K562 (cell line): ENCODE results near the gene TMPRSS9. TPM values are rescaled to one million over a fixed set of nuclear protein-coding genes. Genes with fewer than 3 reads are reported as not detected.
A peak's percentile ranks its signal among the peaks of the same experiment; 100 is the strongest.

ENCODE experiments used
- ATAC-seq: fragments of 200-7000 bp; cut with Tn5 transposase; 3 replicates; pipeline ENCODE4 v1.9.1; 2020; ENCODE audit warnings: moderate library complexity
- BruUV-seq: library from RNA; stranded (reverse); fragments of 400-500 nt; replicated peaks from 2 replicates; lab custom pipeline; 2021; lab: Mats Ljungman, UMichigan
- CTCF ChIA-PET: fragments of 300-600 bp; formaldehyde crosslinking; extraction: SDS; loops from one replicate; lab custom pipeline; 2021; ENCODE audit warnings: low intra/inter-chr PET ratio; lab: Yijun Ruan, JAX
- POLR2A ChIA-PET: fragments of 300-600, 350-650 bp; sonication (Branson Sonifier 250); formaldehyde crosslinking; extraction: SDS; loops from one replicate; lab custom pipeline; 2021; ENCODE audit warnings: antibody characterized with exemption, inconsistent platforms; lab: Yijun Ruan, JAX
- DNase-seq, 4 experiments: peaks; one replicate each; pipeline versions ENCODE4 v3.0.0 to v3.0.0-alpha.2; 2011 to 2018; ENCODE audit warnings: low spot score in 3 of 4, mixed read lengths in 3 of 4; ENCODE audit errors: extremely low read depth in 1 of 4
- FAIRE-seq: peaks from 2 replicates; lab custom pipeline; 2011; peaks lifted over from hg19 to GRCh38; lab: Jason Lieb, UNC
- H2AFZ ChIP-seq: 2 replicates; pipeline ENCODE4 v1.6.0; 2011; ENCODE audit warnings: low read depth, low read length, control low read depth, inconsistent platforms
- H3K27ac ChIP-seq: fragments of 200-600 bp; 3 replicates; pipeline ENCODE4 v1.8.0; 2011; ENCODE audit warnings: low read depth, mild to moderate bottlenecking, control low read depth, inconsistent platforms, low read length, moderate library complexity, mixed read lengths; ENCODE audit errors: extremely low read depth
- H3K27me3 ChIP-seq, 2 experiments: fragments of 300-600 bp in 1 of 2; 2 replicates in 1 of 2; 3 replicates in 1 of 2; pipeline versions ENCODE4 v1.6.0 to v1.8.0; 2011; ENCODE audit warnings: inconsistent platforms in 2 of 2, low read length in 2 of 2, mild to moderate bottlenecking in 1 of 2, mixed read lengths in 1 of 2, moderate library complexity in 1 of 2; ENCODE audit not compliant: control insufficient read depth in 2 of 2, insufficient read depth in 2 of 2
- H3K36me3 ChIP-seq: fragments of 300-600 bp; 3 replicates; pipeline ENCODE4 v1.8.0; 2011; ENCODE audit warnings: mild to moderate bottlenecking, low read length, inconsistent platforms; ENCODE audit not compliant: control insufficient read depth, insufficient read depth
- H3K4me1 ChIP-seq, 2 experiments: fragments of 200-600 bp in 1 of 2; replicated peaks in 1 of 2; 2 replicates in 1 of 2; 3 replicates in 1 of 2; pipeline versions ENCODE4 v1.5.1 to v1.8.0; 2011; ENCODE audit warnings: inconsistent platforms in 2 of 2, low read length in 2 of 2, mild to moderate bottlenecking in 1 of 2, mixed read lengths in 1 of 2, moderate library complexity in 1 of 2; ENCODE audit not compliant: control insufficient read depth in 2 of 2, insufficient read depth in 2 of 2
- H3K4me2 ChIP-seq: 2 replicates; pipeline ENCODE4 v1.6.1; 2011; ENCODE audit warnings: low read length, control low read depth, inconsistent platforms, mixed read lengths; ENCODE audit not compliant: insufficient read depth
- H3K4me3 ChIP-seq: fragments of 200-600 bp; sonication (generic), shearing (Covaris generic); 2 replicates; pipeline ENCODE4 v1.5.1; 2016; ENCODE audit warnings: control low read depth, inconsistent platforms
- H3K79me2 ChIP-seq: fragments of 200-600 bp; 3 replicates; pipeline ENCODE4 v1.8.0; 2011; ENCODE audit warnings: low read length, inconsistent platforms; ENCODE audit not compliant: control insufficient read depth, insufficient read depth
- H3K9ac ChIP-seq, 2 experiments: 2 replicates each; pipeline versions ENCODE4 v1.6.0 to v1.6.1; 2011; ENCODE audit warnings: low read depth in 2 of 2, low read length in 2 of 2, control low read depth in 1 of 2, inconsistent platforms in 1 of 2, mild to moderate bottlenecking in 1 of 2, mixed read lengths in 1 of 2; ENCODE audit not compliant: insufficient read depth in 1 of 2
- H3K9me1 ChIP-seq: one replicate; pipeline ENCODE4 v1.6.0; 2011; ENCODE audit warnings: inconsistent platforms, mild to moderate bottlenecking, low read length, moderate library complexity; ENCODE audit not compliant: control insufficient read depth, insufficient read depth
- H3K9me3 ChIP-seq: replicated peaks from 2 replicates; pipeline ENCODE4 v1.5.1; 2011; ENCODE audit warnings: low read depth, low read length, inconsistent platforms; ENCODE audit not compliant: control insufficient read depth, insufficient read depth
- H4K20me1 ChIP-seq: replicated peaks from 2 replicates; pipeline ENCODE4 v1.6.1; 2011; ENCODE audit warnings: low read length, inconsistent platforms, mixed read lengths; ENCODE audit not compliant: control insufficient read depth, insufficient read depth
- ARID1B ChIP-seq: fragments of 450-650 bp; IDR thresholded peaks from 2 replicates; pipeline ENCODE4 v1.6.1; 2016; ENCODE audit warnings: antibody characterized with exemption, mild to moderate bottlenecking, inconsistent platforms
- HDGF ChIP-seq: fragments of 450-650 bp; IDR thresholded peaks from 2 replicates; pipeline ENCODE4 v1.6.1; 2016
- HMG20A ChIP-seq: fragments of 450-650 bp; formaldehyde crosslinking; conservative IDR thresholded peaks from 2 replicates; pipeline ENCODE4 v1.4.0; 2020; ENCODE audit warnings: mild to moderate bottlenecking, mixed read lengths
- KAT7 ChIP-seq: sonication (generic); formaldehyde crosslinking; IDR thresholded peaks from 2 replicates; pipeline ENCODE4 v1.8.0; 2022; ENCODE audit warnings: missing genetic modification reagents, mild to moderate bottlenecking, borderline replicate concordance
- SMC3 ChIP-seq: conservative IDR thresholded peaks from 2 replicates; pipeline ENCODE4 v1.6.1; 2011; ENCODE audit warnings: low read depth, low read length, improper control_type of control experiment; ENCODE audit not compliant: insufficient read depth
- YY1 ChIP-seq, 3 experiments: IDR thresholded peaks; 2 replicates each; pipeline ENCODE4 v1.6.1; 2011; ENCODE audit warnings: low read length in 2 of 3, mild to moderate bottlenecking in 2 of 3, moderate library complexity in 2 of 3, borderline replicate concordance in 1 of 3, control low read depth in 1 of 3, low read depth in 1 of 3; ENCODE audit not compliant: insufficient read depth in 3 of 3, insufficient replicate concordance in 2 of 3, control insufficient read depth in 1 of 3, insufficient read length in 1 of 3; ENCODE audit errors: extremely low read depth in 1 of 3
- WGBS: fragments of 100-300 bp; shearing (Covaris generic); methylation state at CpG from one replicate; pipeline ENCODE4 v1.1.6; 2016; ENCODE audit warnings: low coverage, mixed read lengths; ENCODE audit not compliant: insufficient coverage; ENCODE audit errors: missing lambda C conversion rate; 5-methylcytosine and 5-hydroxymethylcytosine counted together
- in situ Hi-C: fragments of 300-500 bp; cut with MboI; formaldehyde crosslinking; loops from 4 replicates; pipeline ENCODE4 v1.15.0; 2018; ENCODE audit warnings: inconsistent platforms, mixed read lengths
- intact Hi-C: fragments of 100-400 bp; cut with micrococcal nuclease; formaldehyde crosslinking; loops from 2 replicates; pipeline ENCODE4 v1.14.2; 2022
- polyA plus RNA-seq, 8 experiments: library from polyadenylated mRNA; depleted of rRNA in 4 of 8; stranded (reverse) in 5 of 8; unstranded in 3 of 8; fragments of >200 nt; fragmentation: Nextera tagmentation in 2 of 8; fragmentation: Illumina TruSeq in 1 of 8; extraction: Ambion mirVana in 2 of 8; extraction: Trizol in 1 of 8; gene quantifications; 2 replicates each; pipeline versions ENCODE4 v1.2.1 to v1.2.3, GENCODE V29; 2011 to 2014; ENCODE audit warnings: inconsistent platforms in 1 of 8, missing spikeins in 1 of 8
- total RNA-seq, 7 experiments: library from RNA; depleted of rRNA in 6 of 7; stranded (reverse); fragments of >200 nt in 6 of 7; fragmentation: Illumina TruSeq in 2 of 7; extraction: Trizol in 2 of 7; gene quantifications; 2 replicates each; pipeline versions ENCODE4 v1.2.1 to v1.2.3, GENCODE V29; 2011 to 2021; ENCODE audit warnings: low replicate concordance in 1 of 7
- TF ChIP-seq, protein P1 (sequence below): fragments of 450-650 bp; formaldehyde crosslinking; conservative IDR thresholded peaks from 2 replicates; pipeline ENCODE4 v1.4.0; 2022; ENCODE audit warnings: mild to moderate bottlenecking, missing genetic modification characterization

Gene TMPRSS9
- total and polyA plus RNA-seq, 9 of the 15 experiments (the other 6 are each of a cell fraction or from before 2014, with no cell fraction given): 0.01 to 0.03 TPM; not detected in 7

DNA sequence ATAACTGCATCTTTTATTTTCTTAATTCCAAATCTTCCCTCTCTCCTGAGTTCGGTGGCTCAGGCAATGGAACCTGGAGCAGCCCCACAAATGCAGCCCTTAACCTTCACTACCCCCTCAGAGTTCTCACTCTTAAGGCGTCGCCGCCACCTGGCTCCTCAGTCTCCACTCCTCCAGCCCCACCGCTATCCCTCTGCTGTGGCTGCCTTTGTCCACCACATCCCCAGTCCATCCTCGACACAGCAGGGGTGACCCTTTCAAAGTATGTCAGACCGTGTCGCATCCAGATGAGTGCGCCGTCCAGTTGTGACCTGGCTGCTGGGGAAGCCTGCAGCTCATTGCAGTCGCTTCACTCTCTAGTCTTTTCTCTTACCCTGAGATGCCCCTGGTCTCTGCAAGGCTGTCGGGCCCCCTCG, 30.6 kb upstream of the TMPRSS9 start (continued):
- TF ChIP-seq KAT7 (CRISPR knock-in tag) (peak; percentile 52; the same call in 1 of the 2 replicates), ARID1B (no peak), YY1 (IDR thresholded peaks at IDR 0.05; ENCODE audit: borderline replicate concordance in 1 of 3, control insufficient read depth in 1 of 3, extremely low read depth in 1 of 3, insufficient read depth in 3 of 3, insufficient read length in 1 of 3, insufficient replicate concordance in 2 of 3, low read depth in 1 of 3, low read length in 2 of 3) (peak in 1 of 3 experiments; percentile 4), SMC3 (no peak)
- TF ChIP-seq, all 486 proteins: peak for 8

DNA sequence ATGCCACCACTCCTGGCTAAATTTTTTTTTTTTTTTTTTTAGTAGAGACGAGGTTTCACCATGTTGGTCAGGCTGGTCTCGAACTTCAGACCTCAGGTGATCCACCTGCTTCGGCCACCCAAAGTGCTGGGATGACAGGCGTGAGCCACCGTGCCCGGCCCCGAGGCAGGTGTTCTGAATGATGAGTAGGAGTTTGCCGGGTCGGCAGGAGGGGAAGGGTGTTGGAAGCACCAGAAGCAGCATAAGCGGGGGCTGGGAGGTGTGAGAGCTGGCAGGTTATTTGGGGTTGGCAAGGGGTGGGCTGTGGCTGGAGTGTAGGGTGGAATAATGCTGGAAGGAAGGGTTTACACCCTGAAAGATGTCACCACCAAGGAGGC, 29.8 kb upstream of the TMPRSS9 start:
- no peaks in the 10 kb centered on the region for H4K20me1 ChIP-seq
- no peaks in the 10 kb centered on the region for H3K9me1 ChIP-seq
- no peaks in the 10 kb centered on the region for H3K27me3 ChIP-seq
- 0 out of 2 replicates have a peak, but pooled peaks have one; percentile 30 for TF ChIP-seq HDGF
- TF ChIP-seq, protein P1, sequence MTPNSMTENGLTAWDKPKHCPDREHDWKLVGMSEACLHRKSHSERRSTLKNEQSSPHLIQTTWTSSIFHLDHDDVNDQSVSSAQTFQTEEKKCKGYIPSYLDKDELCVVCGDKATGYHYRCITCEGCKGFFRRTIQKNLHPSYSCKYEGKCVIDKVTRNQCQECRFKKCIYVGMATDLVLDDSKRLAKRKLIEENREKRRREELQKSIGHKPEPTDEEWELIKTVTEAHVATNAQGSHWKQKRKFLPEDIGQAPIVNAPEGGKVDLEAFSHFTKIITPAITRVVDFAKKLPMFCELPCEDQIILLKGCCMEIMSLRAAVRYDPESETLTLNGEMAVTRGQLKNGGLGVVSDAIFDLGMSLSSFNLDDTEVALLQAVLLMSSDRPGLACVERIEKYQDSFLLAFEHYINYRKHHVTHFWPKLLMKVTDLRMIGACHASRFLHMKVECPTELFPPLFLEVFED (CRISPR knock-in tag): 0 out of 2 replicates have a peak, but pooled peaks have one; percentile 26
- no peak for TF ChIP-seq HMG20A (CRISPR knock-in tag)
- in situ Hi-C loops (no loop called here), intact Hi-C loops (no loop called here)
- peaks cover 37% of the 10 kb centered on the region for H3K36me3 ChIP-seq
- H3K79me2 ChIP-seq: peaks cover 89% of the 10 kb centered on the region
- no peak overlapping the region; the same call in 1 of the 2 replicates for H3K4me2 ChIP-seq
- POLR2A ChIA-PET: no interaction called here
- H3K9me3 ChIP-seq: no peaks in the 10 kb centered on the region
- peak overlapping the region in 1 of 2 experiments; percentile 86; a peak in 2 of 4 replicates for H3K9ac ChIP-seq
- H3K4me1 ChIP-seq: peaks cover 28 to 71% of the 10 kb centered on the region in 2 experiments; a peak in 4 of 5 replicates
- CTCF ChIA-PET: no interaction called here
- DNase-seq (no peak), FAIRE-seq (no peak), ATAC-seq (no peak)
- 76% methylated on average over 7 of the region's 10 CpGs for WGBS
- H3K27ac ChIP-seq: no peak overlapping the region
- no TSS peak for BruUV-seq
- no peak overlapping the region for H3K4me3 ChIP-seq
- H2AFZ ChIP-seq: no peak overlapping the region
